Measurements from ENCODE around the gene PSMD1.

The PSMD1 gene

DNA sequence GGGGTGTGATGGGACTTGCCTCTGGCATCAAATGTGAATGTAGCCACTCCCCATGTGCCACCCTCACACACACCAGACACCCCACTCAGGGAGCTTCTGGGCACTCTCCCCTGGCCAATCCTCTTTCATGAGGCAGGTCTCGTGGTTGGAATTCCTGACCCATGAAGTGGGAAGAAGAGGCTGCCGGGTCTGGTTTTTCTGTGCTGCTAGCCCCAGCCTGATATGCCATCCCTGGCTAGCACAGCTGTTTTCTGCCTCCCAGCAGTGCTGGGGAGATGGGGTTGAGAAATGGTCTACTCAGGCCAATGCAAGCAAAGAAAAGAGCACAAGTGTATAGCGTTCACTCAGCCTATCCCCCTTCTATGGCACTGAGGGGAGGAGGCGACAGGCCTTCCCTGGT lies 20.5 kb upstream of the PSMD1 start:
- DNase-seq, result no peak

- DNase-seq, result no peak
Observed at GRCh38 chr2:231036578-231037106, 20.0 kb upstream of the PSMD1 start.

- no peak for DNase-seq
Observed at GRCh38 chr2:231037202-231037730, 19.4 kb upstream of the PSMD1 start, which contains the start of gene C2orf72. Gene C2orf72 (plus strand): TSS chr2:231037523. CDS start chr2:231037566, 43 bp downstream.

GRCh38 chr2:231037731-231038482 lies 18.8 kb upstream of the PSMD1 start:
- no peak for DNase-seq

GRCh38 chr2:231038483-231039293 lies 18.0 kb upstream of the PSMD1 start:
- DNase-seq, result no peak

GRCh38 chr2:231039294-231039664 lies 17.4 kb upstream of the PSMD1 start:
- DNase-seq, result no peak

DNA sequence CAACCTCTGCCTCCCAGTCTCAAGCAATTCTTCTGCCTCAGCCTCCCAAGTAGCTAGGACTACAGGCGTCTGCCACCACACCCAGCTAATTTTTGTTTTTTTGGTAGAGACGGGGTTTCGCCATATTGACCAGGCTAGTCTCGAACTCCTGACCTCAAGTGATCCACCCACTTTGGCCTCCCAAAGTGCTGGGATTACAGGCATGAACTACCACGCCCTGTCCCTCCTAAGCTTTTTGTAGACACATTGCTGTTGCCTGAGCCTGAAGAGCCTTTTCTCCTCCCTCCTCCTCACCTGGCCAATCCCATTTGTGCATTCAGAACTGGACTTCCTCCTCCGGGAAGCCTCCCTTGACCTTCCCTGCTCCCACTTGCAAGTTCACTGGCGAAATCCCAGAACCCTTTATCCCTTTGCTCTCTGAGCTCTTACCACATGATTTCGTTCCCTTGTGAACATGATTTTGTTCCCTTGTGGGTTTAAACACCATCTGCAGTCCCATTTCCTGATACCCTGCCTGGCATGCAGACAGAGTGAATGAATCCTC lies 16.8 kb upstream of the PSMD1 start:
- no peak for DNase-seq

GRCh38 chr2:231041061-231041689 lies 15.5 kb upstream of the PSMD1 start:
- no peak for DNase-seq

GRCh38 chr2:231043796-231044195 lies 12.9 kb upstream of the PSMD1 start:
- no peak for DNase-seq

DNA sequence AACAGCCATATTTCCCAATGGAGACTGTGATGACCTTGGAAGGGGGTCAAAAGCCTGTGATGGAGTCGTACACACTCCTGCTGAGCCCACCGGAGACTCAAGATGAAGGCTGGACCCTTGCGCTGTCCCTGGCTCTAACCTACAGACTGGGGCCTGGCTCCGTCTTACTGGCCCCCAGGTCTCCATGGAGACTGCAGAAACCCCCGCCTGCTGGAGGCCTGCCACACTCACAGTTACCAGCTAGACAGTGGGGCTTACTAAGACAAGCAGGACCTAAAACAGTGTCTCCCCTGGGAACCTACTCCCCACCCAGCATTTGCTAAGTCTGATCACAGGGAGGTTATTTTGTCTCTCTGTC lies 9.8 kb upstream of the PSMD1 start:
- no peak for DNase-seq

DNA sequence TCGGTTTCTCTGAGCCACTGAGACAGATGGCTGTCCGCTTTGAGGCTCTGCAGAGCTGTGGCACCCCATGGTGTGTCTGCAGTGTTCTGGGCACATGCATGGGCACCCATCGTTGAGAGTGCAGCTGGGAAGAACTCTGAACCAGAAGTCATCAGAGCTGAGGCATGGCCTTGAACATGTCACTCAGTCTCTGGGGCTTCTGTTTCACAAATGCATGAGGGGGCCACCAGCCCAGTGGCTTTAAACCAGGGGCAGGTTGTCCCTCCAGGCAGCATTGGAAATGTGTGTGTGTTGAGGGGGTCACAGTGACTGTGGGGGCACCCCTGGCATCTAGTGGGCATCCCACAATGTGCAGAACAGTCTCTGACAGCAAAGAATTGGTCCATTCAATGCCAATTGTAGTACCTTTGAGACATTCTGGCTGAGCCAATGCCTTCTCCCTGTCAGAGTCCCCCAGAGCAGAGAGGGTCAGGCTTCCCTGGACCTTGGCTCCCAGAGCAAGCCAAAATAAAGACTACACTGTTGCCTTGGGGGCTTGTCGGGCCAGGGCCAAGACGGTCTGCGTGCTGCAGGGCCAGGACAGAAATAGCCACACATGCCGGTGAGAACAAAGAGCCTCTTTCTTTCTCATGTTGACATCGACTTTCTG lies 9.3 kb upstream of the PSMD1 start:
- DNase-seq, result no peak

- DNase-seq, result no peak
Observed at GRCh38 chr2:231047923-231048915, 8.4 kb upstream of the PSMD1 start.

- no peak for DNase-seq
Observed at GRCh38 chr2:231049286-231050017, 7.2 kb upstream of the PSMD1 start.

- DNase-seq, result no peak
Observed at GRCh38 chr2:231050018-231050901, 6.4 kb upstream of the PSMD1 start.

DNA sequence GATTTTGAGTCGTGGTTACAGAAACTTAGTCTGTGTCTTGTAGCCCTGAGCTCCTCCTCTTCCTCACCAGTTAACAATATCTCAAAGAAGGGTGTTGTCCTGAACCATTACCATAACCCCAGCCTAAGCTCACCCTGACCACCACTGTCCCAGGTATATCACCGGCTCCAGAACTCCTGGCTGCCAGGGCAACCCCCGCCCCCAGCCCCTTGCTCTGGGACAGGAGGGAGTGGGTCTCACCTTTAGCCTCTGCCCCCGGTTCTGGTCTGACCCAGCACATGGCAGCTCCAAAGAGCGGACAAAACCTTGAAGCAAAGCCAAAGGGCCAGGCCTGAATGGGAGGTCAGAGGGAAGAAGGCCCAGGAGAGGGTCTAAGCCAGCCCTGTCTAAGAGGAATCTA lies 5.6 kb upstream of the PSMD1 start:
- no peak for DNase-seq

- DNase-seq, result peak; percentile 28
Observed at GRCh38 chr2:231052494-231053451, 3.9 kb upstream of the PSMD1 start.

DNA sequence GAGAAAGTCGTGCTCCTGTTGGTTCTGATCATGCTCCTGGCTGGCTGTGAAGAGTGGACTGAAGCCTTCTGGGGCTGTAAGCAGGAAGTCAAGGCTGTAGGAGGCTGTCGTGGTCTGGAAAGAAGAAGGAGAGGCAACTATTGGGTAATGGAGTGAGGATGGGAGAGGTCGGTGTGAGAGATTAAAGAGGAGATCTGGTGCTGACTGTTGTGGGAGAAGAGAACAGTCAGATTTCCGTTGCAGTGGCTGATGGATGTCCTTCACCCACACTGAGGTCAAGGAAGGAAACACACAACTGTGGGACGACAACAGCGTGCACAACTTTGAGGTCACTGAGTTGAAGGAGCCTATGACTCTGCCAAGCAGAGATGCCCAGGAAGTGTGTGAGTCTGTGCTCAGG lies 2.8 kb upstream of the PSMD1 start:
- no peak for DNase-seq

GRCh38 chr2:231057590-231057989 lies 923 bp downstream of the PSMD1 start:
- no peak for DNase-seq

All from NCI-H2029 treated with DMSO at 0.1 percent for 48 hours (cell line).